ENCODE results near the gene IGF2R.

The IGF2R gene

DNA sequence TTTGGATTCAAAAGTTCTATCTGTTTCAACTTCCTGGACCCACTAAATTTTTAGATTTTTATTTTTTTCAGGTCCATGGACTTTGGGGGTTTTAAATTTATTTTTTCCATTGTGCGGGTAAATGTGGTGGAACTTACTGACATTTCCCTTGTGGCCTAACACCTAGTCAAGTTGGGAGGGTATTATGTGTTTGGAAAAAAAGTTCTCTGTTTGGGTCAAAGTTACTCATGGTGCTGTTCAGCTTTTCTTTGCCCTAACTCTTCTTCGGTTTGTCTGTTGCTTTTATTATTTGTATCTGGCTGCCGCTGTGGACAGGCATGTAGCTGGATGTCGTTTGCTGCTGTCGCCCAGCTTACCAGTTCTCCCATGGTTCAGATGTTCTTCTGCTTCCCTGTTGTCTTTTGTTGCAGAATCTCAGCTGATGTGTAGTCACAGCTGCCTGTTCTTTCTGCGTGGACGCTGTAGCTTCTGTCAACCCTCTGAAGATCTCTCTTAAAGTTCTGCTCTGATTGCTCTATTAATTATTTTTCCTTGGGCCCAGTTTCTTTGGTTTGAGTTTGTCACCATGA is 7.9 kb downstream of the IGF2R start:
- no peak for DNase-seq

DNA sequence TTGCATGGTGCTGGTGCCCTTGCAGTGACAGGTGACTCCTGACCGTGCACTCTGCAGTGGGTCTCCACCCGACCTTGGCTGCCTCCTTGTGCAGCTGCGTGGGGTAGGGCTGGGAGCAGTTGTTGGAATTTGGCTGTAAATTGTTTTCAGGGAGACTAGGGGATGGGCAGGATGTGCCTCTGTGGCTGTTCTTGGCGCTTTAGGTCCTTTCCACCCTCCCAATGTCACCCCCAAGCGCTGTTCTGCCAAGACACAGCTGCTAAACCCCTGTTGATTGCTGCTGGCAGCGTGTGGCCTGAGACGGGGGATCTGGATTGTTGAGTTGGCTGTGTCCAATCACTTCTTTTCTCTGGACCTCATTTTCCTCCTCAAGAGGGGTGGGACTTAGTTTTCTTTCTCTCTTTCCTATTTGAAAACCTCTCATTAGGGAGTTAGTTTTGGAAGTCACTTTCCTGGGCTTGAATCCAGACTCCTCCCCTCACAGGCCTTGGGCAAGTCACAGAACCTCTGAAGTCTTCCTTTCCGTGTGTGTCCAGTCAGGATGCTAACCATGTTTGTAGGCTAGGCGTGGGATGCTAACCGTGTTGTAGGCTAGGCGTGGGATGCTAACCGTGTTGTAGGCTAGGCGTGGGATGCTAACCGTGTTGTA is 8.5 kb downstream of the IGF2R start:
- no peak for DNase-seq

DNA sequence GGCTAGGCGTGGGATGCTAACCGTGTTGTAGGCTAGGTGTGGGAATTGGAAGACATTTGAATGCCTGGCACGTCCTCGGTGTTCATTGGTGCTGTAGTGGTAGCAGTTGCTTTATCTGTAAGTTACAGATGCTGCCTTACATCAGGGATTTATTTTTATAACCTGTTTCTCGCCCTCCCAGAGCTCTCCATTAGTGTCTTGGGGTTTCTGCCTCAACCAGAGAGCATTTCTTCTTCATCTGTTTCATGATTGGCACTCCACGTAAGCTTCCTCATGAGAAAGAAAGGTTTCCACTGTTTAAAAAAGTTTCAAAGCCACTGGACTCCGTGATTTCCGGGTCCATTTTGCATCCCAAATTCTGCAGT is 9.0 kb downstream of the IGF2R start:
- DNase-seq, result no peak

DNA sequence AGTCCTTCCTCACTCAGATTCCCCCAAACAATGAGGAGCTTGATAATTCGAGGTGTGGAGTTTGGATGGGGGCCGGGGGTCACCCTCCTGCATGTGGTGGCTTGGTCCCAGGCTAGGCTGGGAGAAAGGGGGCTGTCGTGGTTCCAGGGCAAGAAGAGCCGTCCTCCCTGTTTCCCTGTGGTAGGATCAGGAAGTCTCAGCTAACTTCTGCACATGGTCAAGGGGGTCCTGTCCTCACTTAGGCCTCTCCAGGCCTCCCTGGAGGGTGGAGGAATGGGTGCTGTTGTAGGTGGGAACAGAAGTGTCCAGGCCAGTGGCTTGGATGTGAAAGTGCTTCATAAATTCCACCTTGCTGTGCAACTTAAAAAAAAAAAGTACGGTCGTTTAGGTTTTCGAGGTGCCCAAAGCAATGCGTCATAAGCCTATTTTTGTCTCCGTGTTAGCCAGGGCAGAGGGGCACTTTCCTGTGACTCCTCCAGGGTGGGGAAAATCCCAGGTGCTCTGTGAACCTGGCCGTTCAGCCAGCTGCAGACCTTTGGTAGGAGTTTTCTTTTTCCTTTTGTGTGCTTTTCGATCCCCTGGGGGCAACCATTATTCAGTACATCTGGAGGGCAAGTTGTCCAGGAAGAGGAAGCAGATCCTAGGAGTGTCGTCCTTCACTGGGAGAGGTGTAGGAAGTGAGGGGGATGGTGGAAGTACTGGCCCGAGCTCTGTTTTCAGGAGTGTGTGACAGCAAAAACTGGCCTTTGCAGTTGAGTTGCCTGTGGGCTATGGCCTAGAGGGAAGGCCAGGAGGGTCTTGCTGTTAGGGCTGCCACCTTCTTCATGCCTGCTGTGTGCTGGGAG is 9.6 kb downstream of the IGF2R start:
- no peak for DNase-seq

DNA sequence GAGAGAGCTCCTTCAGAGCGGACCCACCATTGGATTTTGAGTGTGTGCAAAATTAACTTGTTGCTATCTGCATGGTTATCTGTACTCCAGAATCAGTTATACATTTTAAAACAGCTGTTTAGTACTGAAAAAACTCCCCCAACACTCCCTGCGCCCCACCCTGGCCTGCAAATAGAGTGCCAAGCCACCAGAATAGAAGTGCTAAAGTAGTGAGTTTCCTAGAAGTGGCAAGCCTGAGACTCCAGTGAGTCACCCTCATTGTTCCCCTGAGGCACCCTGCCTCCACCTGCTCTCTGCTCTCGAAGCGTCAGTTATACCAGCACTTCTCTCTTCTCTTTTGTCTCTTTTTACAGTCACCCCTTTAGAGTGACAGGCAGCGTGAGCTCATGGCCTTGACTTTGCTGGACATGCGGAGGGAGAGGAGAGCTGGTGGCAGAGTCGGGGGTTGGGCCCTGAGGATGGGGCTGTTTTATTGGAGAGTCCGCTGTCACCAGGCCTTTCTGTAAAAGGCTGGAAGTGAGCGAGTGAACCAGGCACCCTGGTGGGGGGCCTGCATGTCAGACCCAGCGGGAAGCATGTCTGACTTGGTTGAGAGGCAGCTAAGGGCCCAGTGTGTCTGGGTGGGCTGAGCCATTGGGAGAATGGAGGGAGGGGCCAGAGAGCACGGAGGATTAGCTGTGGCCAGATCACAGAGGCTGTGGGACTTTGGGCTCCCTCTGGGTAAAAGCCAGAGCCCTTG is 10.4 kb downstream of the IGF2R start:
- DNase-seq, result no peak

DNA sequence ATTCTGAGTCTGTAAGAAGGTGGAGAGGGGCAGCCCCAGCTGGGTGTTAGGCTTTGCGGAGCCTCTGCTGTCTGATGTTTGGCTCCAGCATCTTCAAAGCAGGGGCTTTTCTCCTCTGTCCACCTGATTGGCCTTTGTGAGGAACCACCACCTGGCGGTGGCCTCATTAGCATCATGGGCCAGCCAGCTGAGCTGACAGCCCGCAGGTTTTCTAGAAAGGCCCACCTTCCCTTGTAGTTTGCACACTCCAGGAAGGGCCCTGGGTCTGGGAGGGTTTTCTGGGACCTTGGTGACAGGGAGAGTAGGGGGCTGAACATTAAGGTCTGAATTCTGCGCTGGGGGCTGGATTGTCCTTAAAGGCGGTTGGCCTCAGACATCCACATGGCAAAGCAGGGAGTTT is 11.6 kb downstream of the IGF2R start:
- DNase-seq, result no peak

DNA sequence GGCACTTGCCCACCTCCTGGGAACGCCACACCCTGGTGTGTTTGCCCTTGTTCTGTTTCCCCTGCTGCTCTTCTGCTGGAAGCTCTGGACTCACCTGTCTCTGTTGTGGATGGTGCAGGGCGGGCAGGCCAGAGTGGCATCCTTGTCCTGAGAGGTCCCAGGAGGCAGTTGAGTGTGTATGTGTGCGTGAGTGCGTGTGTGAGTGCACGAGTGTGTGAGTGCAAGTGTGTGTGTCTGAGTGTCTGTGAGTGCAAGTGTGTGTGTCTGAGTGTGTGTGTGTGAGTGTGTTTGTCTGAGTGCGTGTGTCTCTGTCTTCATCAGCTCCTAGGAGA is 12.2 kb downstream of the IGF2R start:
- no peak for DNase-seq

DNA sequence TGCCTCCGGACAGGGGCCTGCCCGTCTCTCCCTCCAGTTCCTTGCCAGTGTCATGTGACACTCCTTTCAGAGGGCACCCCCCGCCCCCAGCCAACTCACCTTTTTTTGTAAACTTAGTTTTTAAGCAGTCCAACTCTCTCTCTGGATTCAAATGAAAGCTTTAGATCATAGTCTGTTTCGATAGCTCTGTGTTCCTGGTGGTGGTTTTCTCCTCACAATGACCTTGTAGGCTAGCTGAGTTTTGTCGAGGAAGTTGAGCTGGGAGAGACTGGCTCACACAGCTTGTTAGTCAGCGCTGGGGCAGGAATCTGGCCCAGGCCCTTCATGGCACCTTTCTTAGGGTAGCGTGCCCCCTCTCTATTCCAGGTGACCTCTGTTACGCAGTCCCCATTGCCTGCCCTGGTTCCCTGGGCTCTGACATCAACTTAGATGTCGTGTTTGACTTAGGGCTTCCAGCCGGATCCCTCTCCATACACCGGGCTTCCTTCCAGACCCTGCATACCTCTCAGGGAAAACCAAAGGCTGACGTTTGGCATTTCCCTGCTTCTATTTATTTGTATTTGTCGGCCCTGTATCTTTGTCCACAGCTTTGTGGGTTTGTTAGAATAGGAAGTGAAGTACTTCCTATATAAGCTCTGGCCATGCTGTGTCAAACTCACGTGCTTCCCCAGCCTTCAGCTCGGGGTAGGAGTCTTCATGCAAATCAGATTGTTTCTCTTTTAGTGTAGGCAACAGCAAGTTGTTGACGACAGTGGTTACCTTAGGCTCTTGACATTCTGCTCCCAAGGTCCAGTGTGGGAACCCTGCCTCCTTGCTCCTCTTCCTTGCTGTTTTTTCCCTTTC is 12.7 kb downstream of the IGF2R start:
- peak; percentile 27 for DNase-seq

DNA sequence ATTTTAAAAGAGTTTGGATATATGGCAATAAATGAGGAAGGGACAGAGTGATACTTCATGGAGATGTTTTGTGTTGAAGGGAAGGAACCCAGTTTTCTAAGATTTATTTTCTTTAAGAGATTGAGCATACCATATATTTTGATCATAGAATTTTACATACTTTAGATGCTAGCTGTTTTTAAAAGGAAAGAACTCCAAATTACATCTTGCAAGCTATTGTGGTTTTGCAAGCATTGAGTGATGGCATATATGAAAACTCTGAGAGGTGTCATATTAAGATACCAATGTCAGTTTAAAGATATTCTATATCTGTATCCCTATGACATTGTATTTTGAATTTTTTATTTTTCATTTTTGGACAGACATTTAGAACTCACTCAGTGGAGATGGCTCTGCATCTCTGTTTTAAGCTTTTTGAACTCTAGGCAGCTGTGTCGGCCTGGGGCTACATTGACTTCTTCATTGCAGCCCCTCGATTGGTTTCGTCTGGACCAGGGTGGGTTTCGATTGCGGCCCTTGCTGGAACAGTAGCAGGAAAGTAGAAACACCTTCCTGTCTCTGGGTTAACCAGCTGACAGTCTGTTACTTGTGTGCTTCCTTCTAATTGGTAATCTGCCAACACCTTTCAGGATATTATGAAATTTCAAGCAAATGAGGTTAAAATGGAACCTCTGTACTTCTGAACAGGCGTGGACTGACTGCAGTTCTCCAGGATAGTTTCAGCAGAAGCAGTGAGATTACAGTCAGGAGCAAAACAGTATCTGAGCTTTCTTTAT is 14.0 kb downstream of the IGF2R start:
- peak; percentile 50 for DNase-seq

DNA sequence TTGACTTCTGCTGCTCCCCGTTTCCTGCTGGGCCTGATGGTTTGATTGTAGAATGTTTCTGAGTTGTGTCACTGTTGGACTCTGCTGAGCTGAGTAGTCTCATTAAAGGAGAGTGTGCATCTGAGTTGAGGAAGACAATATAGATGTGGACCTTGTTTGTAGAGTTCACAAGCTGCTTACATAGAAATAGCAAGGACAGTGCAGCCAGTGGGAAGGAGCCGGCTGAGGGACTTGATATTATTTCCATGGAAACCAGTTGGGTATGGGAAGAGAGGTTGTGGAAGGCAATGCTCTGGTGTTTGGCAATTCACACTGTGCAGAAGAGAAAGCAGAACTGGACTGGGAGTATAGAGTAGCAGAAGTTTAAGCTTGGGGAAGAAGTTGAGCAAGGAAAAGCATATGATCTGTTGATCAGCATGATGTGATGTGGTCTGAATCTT is 14.8 kb downstream of the IGF2R start:
- no peak for DNase-seq

DNA sequence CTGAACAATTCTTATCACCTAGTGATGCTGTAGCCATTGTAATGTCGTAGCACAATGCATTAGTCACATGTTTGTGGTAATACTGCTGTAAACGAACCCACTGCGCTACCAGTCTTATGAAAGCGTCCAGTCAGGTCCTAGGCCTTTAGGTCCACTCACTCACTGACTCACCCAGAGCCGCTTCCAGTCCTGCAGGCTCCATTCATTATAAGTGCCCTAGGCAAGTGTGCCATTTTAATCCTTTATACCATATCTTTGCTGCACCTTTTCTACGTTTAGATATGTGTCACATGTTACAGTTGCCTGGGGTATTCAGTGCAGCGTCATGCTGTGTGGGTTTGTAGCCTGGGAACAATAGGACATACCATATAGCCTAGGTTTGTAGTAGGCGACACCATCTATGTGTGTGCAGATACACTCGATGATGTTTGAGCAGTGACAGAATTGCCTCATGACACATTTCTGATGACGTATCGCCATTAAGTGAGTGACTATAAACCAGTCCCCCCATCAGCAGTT is 15.4 kb downstream of the IGF2R start:
- no peak for DNase-seq

DNA sequence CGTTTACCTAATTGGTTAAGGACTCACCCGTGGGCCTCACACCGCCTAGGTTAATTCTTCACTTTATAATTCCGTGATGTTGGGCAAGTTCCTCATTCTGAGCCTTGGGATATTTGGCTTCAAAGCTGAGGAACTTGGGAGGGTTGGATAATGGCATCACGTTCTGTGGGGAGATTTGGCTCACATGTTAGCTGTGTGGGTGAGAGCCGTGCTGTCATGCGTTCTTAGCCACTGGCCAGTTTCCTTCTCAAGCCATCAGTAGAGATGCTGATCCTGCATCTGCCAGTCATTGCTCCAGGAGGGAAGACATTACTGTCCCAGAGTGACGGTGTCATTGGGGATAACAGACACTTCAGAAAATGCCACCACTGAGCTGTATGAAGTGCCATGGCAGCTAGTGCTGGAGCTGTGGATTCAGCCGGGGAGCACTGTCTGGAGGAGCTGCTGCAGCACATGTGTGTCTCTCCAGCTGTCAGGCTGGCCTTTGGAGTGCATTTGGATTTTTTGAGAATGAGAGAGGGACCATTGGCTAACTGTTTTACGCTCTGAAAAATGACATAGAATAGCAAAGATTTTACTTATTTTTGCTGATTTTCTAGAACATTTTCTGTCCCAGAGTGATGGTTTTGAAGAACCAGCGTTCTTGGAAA is 16.5 kb downstream of the IGF2R start:
- no peak for DNase-seq

DNA sequence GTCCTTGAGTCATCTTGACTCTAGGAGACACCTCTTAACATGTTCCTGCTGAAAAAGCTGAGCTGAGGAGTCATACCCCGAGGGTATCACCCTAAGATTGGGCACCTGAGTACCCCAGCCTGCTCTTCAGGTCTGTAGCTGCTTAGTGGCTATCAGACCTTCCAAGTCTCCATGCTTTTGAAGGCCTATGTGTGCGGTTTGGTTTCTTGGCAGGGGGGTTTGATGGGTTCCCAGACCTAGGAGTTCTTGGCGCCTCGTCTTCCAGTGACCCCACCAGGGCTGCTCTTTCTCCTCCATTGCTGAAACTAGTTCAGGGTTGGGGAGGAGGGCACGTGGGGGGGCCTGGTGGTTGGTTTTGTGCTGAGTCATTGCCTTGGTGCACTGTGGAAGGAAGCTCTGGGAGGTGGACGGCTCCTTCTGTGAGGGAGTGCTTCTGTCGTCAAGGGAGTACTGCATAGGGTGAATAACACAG is 20.1 kb downstream of the IGF2R start:
- no peak for DNase-seq

DNA sequence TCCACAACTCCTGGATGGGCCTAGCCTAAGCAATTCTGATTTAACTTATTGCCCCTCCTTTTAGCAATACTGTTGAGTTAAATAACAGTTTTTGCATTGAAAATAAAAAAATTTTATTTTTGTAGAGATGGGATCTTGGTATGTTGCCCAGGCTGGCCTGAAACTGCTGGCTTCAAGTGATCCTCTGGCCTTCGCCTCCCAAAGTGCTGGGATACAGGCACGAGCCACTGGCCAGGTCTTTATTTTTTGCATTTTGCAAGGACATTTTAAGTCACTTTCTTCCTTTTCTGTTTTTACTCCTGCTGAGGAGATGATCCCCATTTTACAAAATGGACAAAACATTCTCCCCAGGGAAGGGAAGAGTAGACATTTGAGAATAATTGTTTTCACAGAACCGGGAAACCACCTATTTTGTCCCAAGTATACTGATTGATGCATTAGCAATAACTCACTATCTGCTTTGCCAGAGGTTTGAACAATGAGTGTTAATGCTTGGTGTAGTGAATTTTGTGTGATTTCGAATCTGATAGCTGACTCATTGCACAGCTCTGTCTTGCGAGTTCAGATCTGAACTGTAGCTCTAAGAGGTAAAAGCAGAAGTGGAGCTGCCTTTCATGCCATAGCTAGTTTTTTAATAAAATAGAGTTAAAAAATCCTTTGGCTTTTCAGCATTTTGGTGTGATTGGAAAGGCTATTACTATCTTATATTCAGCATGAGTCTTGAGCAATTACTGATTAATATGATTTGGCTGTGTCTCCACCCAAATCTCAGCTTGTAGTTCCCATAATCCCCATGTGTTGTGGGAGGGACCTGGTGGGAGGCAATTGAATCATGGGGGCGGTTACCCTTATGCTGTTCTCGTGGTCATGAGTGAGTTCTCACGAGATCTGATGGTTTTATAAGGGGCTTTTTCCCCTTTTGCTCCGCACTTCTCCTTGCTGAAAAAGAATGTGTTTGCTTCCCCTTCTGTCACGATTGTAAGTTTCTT is 20.9 kb downstream of the IGF2R start:
- DNase-seq, result no peak

DNA sequence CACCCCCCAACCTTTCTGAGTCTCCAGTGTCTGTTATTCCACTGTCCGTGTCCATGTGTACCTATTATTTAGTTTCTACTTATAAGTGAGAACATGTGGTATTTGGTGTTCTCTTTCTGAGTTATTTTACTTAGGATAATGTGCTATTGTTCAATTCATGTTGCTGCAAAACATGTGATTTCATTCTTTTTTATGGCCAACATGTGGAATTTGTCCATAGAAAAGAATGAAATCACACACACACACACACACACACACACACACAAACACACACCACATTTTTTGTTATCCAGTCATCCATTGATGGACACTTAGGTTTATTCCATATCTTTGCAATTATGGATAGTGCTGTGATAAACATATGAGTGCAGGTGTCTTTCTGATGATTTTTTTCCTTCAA is 23.5 kb downstream of the IGF2R start:
- DNase-seq, result no peak

DNA sequence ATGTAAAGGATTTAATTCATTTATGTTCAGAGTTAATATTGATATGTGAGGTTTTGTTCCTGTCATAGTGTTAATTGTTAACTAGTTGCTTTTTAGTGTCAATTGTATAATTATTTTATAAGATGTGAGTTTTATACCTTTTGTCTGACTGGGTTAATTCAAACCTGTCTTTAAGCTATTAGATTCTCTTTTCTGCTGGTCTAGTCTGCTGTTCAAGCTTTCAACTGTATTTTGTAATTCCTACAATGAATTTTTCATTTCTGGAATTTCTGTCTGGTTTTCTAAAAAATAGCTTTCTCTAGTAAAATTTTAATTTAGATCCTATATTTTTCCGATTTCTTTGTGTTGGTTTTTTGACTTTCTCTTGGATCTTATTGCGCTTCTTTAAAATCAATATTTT is 26.5 kb downstream of the IGF2R start:
- no peak for DNase-seq

DNA sequence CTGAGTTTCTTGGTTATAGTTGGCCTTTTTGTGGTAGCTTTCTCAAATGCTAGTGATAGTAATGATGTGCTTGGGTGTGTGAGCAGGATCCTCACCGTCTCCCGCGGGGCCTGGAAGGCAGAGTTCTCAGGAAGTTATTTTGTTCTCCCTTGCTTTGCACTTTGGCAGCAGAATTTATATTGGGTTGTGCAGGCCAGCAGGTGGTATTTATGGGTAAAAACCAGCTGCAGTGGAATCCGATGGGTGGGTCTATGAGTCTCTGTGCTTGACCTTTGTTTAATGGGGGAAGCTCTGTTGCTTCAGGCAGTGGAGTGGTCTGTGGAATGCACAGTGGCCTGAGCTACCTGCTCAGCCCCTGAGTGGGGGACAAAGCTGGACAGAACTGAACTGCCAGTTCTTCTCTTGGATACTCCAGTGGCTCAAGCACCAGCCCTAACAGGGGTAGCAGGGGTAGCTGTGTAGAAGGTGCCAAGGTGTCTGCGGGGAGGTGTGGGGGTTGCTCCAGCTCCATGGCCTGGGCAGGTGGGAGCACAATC is 27.3 kb downstream of the IGF2R start:
- no peak for DNase-seq

DNA sequence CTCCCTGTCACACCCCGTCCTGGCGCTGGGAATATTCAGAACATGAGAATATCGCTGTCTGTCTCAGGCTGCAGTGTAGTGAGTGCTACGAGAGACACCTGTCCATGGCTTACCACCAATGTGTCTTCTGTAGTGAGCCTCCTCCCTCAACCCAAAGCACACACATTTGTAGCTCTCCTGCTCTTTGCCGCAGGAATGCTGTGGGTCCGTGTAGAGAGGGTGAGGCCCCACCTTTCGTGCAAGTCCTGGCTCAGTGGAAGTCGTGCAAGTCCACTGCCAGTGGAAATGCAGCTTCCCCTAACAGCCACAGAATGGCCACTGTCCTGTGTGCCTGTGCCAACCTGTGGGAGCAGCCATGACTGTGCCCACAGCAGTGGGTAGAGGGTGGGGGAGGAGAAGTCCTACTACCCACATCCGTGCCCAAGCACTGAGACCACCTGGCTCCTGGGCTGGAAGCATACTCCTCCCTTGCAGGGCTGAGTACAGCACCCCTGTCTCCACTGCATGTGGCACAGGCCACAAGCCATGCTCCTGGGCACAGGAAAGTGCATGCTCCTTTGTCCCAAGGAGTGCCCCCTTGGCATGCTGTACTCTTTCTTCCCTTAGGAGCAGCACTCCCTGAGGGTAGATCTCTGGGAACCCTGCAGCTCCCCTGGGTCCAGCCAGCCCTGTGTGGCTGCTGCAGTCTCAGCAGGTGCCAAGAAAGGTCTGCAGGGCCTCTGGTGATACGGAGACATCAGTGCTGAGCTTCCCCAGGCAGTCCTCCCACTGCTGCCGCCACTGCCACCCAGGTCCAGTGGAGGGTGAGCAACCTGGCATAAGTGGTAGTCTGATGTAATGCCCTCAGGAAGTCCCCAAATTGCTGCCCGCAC is 28.0 kb downstream of the IGF2R start:
- no peak for DNase-seq
